GM10248 (cell line): ENCODE measurements around the gene NANOS3.

ENCODE experiments used
- CTCF ChIA-PET: fragments of 300-600 bp; sonication (Branson Sonifier 250); formaldehyde crosslinking; extraction: SDS; loops from one replicate; lab custom pipeline; 2021; ENCODE audit warnings: antibody characterized with exemption; lab: Yijun Ruan, JAX
- POLR2A ChIA-PET: fragments of 350-650 bp; sonication (Branson Sonifier 250); formaldehyde crosslinking; extraction: SDS; loops from one replicate; lab custom pipeline; 2020; ENCODE audit warnings: antibody characterized with exemption; lab: Yijun Ruan, JAX
- DNase-seq: peaks from one replicate; pipeline ENCODE4 v3.0.0; 2012; ENCODE audit errors: extremely low spot score
- TF ChIP-seq, protein P1 (sequence below): IDR thresholded peaks from 2 replicates; pipeline ENCODE4 v1.5.1; 2012; ENCODE audit warnings: mild to moderate bottlenecking, low read depth; ENCODE audit errors: extremely low read depth, missing control alignments, control extremely low read depth

Gene NANOS3

DNA sequence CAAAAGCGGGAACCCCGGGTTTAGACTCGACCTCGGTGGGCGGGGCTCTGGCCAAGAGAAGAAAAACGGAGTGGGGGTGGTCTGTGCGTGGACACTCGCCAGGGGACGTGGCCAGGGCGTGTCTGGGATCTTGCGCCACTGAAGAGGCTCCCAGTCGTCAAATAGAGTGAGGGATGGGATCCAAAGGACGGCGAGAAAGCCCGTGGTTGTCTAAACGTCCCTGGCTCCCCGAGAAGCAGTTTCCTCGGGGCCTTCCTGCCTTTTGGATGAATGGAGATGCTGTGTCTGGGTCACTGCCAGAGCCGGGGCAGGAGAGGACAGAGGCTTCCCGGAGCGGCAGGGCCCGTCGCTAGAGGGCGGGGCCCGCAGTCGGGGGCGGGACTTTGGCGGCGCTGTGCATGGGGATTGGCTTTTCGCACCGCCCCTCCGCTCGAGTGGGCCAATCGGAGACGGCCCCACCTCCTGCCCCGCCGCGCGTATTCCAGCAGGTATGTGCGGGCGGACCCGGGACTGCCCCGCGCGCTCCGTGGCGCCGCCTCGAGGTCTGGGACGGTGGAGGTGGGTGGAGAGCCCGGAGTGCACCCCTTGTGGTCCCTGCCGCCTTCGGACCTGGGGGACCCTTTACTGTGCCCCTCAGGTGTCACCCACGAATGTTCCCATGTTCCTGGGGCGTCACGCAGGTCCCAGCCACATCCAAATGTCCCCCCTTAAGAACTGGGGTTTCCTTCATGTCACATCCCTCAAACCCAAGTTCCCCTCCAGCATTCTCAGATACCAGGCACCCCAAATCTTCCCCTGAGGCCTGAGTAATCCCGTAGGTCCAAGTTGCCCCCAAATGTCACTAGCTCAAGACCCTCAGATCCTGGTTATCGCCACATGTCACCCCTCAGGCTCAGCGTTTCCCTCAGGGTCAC is 43.3 kb upstream of the NANOS3 start:
- TF ChIP-seq, protein P1, sequence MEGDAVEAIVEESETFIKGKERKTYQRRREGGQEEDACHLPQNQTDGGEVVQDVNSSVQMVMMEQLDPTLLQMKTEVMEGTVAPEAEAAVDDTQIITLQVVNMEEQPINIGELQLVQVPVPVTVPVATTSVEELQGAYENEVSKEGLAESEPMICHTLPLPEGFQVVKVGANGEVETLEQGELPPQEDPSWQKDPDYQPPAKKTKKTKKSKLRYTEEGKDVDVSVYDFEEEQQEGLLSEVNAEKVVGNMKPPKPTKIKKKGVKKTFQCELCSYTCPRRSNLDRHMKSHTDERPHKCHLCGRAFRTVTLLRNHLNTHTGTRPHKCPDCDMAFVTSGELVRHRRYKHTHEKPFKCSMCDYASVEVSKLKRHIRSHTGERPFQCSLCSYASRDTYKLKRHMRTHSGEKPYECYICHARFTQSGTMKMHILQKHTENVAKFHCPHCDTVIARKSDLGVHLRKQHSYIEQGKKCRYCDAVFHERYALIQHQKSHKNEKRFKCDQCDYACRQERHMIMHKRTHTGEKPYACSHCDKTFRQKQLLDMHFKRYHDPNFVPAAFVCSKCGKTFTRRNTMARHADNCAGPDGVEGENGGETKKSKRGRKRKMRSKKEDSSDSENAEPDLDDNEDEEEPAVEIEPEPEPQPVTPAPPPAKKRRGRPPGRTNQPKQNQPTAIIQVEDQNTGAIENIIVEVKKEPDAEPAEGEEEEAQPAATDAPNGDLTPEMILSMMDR: peak; percentile 66
- DNase-seq: peak; percentile 98
- ChIA-PET CTCF (interaction anchor here (0.9 to 4.3 kb wide), 8 partner anchors 12 to 174 kb away, joined by 3 to 35 read pairs (median 5); no protein-coding TSS in a partner anchor), POLR2A (interaction anchor here (0.6 to 0.9 kb wide), 2 partner anchors 21 to 28 kb away, joined by 3 to 4 read pairs; no protein-coding TSS in a partner anchor)

DNA sequence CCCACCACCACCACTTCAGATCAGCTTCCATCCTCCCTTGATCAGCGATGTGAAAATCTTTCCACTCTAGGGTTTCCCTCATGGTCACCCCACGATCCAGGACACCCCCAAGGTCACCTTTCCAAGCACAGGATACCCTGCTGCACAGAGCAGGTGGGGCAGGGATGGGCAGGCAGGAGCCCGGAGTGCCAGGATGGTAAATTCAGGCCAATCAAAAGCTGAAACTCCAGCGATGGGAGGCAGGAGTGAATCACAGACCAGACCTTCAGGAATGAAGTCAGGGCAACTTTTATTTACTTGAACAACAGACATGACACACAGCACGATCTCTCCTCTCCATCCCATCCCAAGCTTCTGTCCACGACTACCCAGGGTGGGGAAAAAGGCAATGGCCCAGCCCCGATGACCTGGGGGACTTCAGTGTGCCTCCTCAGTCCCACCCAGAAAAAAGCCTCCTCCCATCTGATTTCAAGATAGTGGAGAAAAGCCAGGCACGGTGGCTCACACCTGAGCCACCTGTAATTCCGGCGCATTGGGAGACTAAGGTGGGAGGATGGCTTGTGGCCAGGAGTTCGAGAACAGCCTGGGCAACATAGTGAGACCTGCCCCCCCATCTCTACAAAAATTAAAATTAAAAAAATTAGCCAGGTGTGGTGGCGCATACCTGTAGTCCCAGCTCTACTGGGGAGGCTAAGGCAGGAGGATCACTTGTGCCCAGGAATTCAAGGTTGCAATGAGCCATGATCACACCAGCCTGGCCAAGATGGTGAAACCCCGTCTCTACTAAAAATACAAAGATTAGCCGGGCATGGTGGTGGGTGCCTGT is 42.5 kb upstream of the NANOS3 start:
- DNase-seq: no peak
- TF ChIP-seq, protein P1: no peak
- CTCF ChIA-PET: interaction anchor here (0.9 to 4.3 kb wide), 7 partner anchors 9 to 173 kb away, joined by 3 to 35 read pairs (median 5); no protein-coding TSS in a partner anchor
- POLR2A ChIA-PET: interaction anchor here (0.6 to 3.2 kb wide), 3 partner anchors 12 to 27 kb away, joined by 3 to 23 read pairs (median 4); no protein-coding TSS in a partner anchor

DNA sequence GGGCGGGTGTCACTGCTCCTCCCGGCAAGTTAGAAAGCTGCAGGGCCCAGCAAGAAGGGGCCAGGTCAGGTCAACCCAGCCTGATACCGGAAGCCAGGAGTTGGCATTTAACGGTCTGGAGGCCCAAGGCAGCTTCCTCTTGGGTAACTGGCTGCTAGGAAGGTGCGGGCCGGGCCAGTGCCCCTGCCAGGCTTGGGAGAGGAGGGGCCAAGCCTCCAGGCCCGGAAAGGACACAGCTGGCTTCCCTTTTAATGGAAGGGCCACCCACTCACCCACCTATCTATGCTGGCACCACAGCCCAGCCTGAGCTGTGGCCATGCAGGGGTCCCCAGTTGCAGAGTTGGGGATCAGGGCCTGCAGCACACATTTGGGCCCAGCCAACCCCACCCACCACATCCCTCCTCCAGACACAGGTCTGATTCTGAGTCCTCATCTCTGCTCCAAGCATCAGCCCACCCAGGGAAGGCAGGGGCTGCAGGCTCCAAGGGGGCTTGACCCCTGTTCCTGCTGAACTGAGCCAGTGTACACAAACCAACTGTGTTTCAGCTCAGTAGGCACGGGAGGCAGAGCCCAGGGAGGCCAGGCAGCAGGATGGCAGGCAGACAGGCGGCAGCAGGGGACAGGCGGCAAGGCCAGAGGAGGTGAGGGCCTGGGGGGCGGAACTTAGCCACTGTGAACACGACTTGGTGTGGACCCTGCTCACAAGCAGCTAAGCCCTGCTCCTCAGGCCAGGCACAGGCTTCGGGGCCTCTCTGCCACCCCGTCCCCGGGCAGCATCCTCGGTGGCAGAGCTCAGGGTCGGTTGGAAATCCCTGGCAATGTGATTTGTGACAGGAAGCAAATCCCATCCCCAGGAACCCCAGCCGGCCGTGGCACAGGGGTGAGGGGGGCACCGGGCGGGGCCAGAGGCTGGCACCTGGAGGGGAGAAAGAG is 40.9 kb upstream of the NANOS3 start:
- POLR2A ChIA-PET: interaction anchor here (0.8 to 3.2 kb wide), 9 partner anchors 11 to 88 kb away, joined by 3 to 23 read pairs (median 5); partner anchors contain the start of genes C19orf53 and ZSWIM4
- no peak for DNase-seq
- CTCF ChIA-PET: interaction anchor here (1.0 to 4.3 kb wide), 8 partner anchors 10 to 237 kb away, joined by 3 to 35 read pairs (median 4); no protein-coding TSS in a partner anchor
- TF ChIP-seq, protein P1: no peak

DNA sequence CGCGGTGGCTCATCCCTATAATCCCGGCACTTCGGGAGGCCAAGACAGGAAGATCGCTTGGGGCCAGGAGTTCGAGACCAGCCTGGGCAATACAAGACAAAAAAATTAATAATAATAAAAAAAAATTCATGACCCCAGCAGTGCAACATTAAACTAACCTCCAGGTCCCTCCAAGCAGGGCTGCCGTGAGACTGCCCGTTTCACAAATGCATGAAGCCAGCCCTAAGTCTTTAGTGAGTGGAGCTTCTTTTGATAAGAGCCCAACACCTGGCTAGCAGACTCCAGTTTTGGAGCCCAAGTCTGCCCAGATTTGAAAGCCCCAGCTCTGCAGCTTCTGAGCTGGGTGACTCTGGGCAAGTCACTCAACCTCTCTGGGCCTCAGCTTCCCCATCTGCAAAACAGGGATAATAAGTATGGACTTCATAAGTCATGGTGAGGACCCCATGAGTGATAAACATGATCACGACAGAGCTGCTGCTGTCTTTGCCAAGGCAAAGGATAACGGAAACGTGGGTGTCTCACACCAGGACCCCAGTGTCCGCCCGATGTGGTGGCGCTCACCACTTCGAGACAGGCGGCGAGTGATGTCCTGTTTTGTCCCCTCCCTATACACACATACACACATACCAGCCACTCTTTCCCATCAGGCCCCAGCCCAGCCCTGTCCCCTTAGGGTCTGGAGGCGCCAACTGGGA is 38.4 kb upstream of the NANOS3 start:
- TF ChIP-seq, protein P1: no peak
- POLR2A ChIA-PET: interaction anchor here (1.8 kb wide), 1 partner anchor 13 kb away, joined by 5 read pairs; no protein-coding TSS in a partner anchor
- CTCF ChIA-PET: interaction anchor here (1.3 to 3.8 kb wide), 2 partner anchors 24 to 53 kb away, joined by 3 to 19 read pairs; no protein-coding TSS in a partner anchor
- DNase-seq: no peak
